HCT116 (cell line): ENCODE data around the gene G6PC3. TPM values are rescaled to one million over a fixed set of nuclear protein-coding genes. Genes with fewer than 3 reads are reported as not detected.

Source experiments
- ATAC-seq: fragments of 200-7000 bp; cut with Tn5 transposase; 2 replicates; pipeline ENCODE4 v1.9.1; 2020; ENCODE audit warnings: mild to moderate bottlenecking, moderate library complexity
- BruUV-seq: library from RNA; stranded (reverse); fragments of 400-500 nt; replicated peaks from 2 replicates; lab custom pipeline; 2021; lab: Mats Ljungman, UMichigan
- CTCF ChIA-PET: fragments of 300-600 bp; sonication (Branson Sonifier 250); formaldehyde crosslinking; loops from one replicate; lab custom pipeline; 2021; ENCODE audit warnings: antibody characterized with exemption; lab: Charles Lee
- POLR2A ChIA-PET: fragments of 300-600, 350-600 bp; sonication (Branson Sonifier 250); formaldehyde crosslinking; loops from one replicate; lab custom pipeline; 2021; ENCODE audit warnings: antibody characterized with exemption; lab: Charles Lee
- RAD21 ChIA-PET, 2 experiments: fragments of 300-600 bp; sonication (Branson Sonifier 250); formaldehyde crosslinking; loops; one replicate each; lab custom pipeline; 2023; ENCODE audit warnings: low total read pairs in 2 of 2; ENCODE audit not compliant: uncharacterized antibody in 2 of 2, unreplicated experiment in 2 of 2, low non-redundant PET in 1 of 2; lab: Charles Lee
- DNase-seq: peaks from one replicate; pipeline ENCODE4 v3.0.0-alpha.2; 2010; ENCODE audit warnings: low read depth, low spot score
- H2AFZ ChIP-seq: fragments of 200-600 bp; shearing (Covaris generic), sonication (generic); 2 replicates; pipeline ENCODE4 v1.6.1; 2017; ENCODE audit warnings: low read depth, mixed run types, mixed read lengths, antibody characterized with exemption, low read length; ENCODE audit not compliant: poor library complexity, severe bottlenecking
- H3K27ac ChIP-seq: 2 replicates; pipeline ENCODE4 v1.5.1; 2012; ENCODE audit warnings: low read depth, low read length
- H3K27me3 ChIP-seq: fragments of 200-600 bp; sonication (generic); 2 replicates; pipeline ENCODE4 v1.6.1; 2016; ENCODE audit warnings: mixed run types, low read length, mixed read lengths; ENCODE audit not compliant: insufficient read depth
- H3K36me3 ChIP-seq, 2 experiments: fragments of 200-500 bp in 1 of 2; fragments of 200-600 bp in 1 of 2; sonication (Bioruptor generic) in 1 of 2; sonication (generic) in 1 of 2; 2 replicates each; pipeline versions ENCODE4 v1.5.1 to v1.6.1; 2014 to 2016; ENCODE audit warnings: low read length in 2 of 2, inconsistent platforms in 1 of 2, mixed read lengths in 1 of 2, mixed run types in 1 of 2; ENCODE audit not compliant: insufficient read depth in 2 of 2, control insufficient read depth in 1 of 2
- H3K4me1 ChIP-seq, 2 experiments: fragments of 200-600 bp in 1 of 2; sonication (generic) in 1 of 2; 2 replicates each; pipeline versions ENCODE4 v1.5.1 to v1.6.1; 2012 to 2017; ENCODE audit warnings: low read length in 2 of 2, inconsistent platforms in 1 of 2, mild to moderate bottlenecking in 1 of 2, mixed read lengths in 1 of 2, mixed run types in 1 of 2, moderate library complexity in 1 of 2; ENCODE audit not compliant: insufficient read depth in 2 of 2, control insufficient read depth in 1 of 2
- H3K4me2 ChIP-seq: fragments of 200-600 bp; sonication (generic); 2 replicates; pipeline ENCODE4 v1.6.1; 2017; ENCODE audit warnings: mixed run types, low read length, mixed read lengths
- H3K4me3 ChIP-seq, 2 experiments: fragments of 200-600 bp in 1 of 2; sonication (generic) in 1 of 2; replicated peaks in 1 of 2; 2 replicates each; pipeline ENCODE4 v1.5.1; 2011 to 2016; ENCODE audit warnings: low read length in 2 of 2, control low read depth in 1 of 2, low read depth in 1 of 2, mild to moderate bottlenecking in 1 of 2, mixed read lengths in 1 of 2, mixed run types in 1 of 2
- H3K79me2 ChIP-seq: fragments of 200-600 bp; sonication (generic); 2 replicates; pipeline ENCODE4 v1.6.1; 2017; ENCODE audit warnings: mild to moderate bottlenecking, mixed run types, low read length, moderate library complexity, mixed read lengths; ENCODE audit not compliant: insufficient read depth
- H3K9ac ChIP-seq: fragments of 200-600 bp; sonication (generic); 2 replicates; pipeline ENCODE4 v1.6.1; 2016; ENCODE audit warnings: low read length, mixed read lengths
- H3K9me2 ChIP-seq: fragments of 200-600 bp; sonication (generic), shearing (Covaris generic); 2 replicates; pipeline ENCODE4 v1.6.1; 2017; ENCODE audit warnings: mixed run types, mild to moderate bottlenecking, moderate library complexity; ENCODE audit not compliant: insufficient read depth
- H3K9me3 ChIP-seq, 2 experiments: fragments of 200-500 bp in 1 of 2; fragments of 200-600 bp in 1 of 2; sonication (Bioruptor generic) in 1 of 2; sonication (generic) in 1 of 2; 2 replicates each; pipeline ENCODE4 v1.6.1; 2014 to 2017; ENCODE audit warnings: low read length in 2 of 2, mixed read lengths in 2 of 2, inconsistent platforms in 1 of 2, low read depth in 1 of 2, mild to moderate bottlenecking in 1 of 2, mixed run types in 1 of 2, moderate library complexity in 1 of 2; ENCODE audit not compliant: control insufficient read depth in 1 of 2, insufficient read depth in 1 of 2
- H4K20me1 ChIP-seq: fragments of 200-600 bp; sonication (generic), shearing (Covaris generic); 2 replicates; pipeline ENCODE4 v1.6.1; 2017; ENCODE audit warnings: mixed run types, mild to moderate bottlenecking, moderate library complexity; ENCODE audit not compliant: insufficient read depth
- CBX3 ChIP-seq: IDR thresholded peaks from 2 replicates; pipeline ENCODE4 v1.6.1; 2012; ENCODE audit warnings: low read depth
- EGR1 ChIP-seq: IDR thresholded peaks from 2 replicates; pipeline ENCODE4 v1.6.1; 2012; ENCODE audit warnings: low read depth
- EZH2 ChIP-seq: fragments of 200-600 bp; sonication (generic); IDR thresholded peaks from 2 replicates; pipeline ENCODE4 v1.6.1; 2017; ENCODE audit warnings: antibody characterized with exemption, mixed run types
- JUND ChIP-seq: IDR thresholded peaks from 2 replicates; pipeline ENCODE4 v1.6.1; 2012
- MAX ChIP-seq: IDR thresholded peaks from 2 replicates; pipeline ENCODE4 v1.6.1; 2012
- POLR2A ChIP-seq: IDR thresholded peaks from 2 replicates; pipeline ENCODE4 v1.7.0; 2011; ENCODE audit warnings: borderline replicate concordance; ENCODE audit not compliant: insufficient read depth, insufficient read length; ENCODE audit errors: extremely low read depth
- RAD21 ChIP-seq: IDR thresholded peaks from 2 replicates; pipeline ENCODE4 v1.6.1; 2012; ENCODE audit warnings: low read depth, mild to moderate bottlenecking
- intact Hi-C: fragments of 100-400 bp; cut with micrococcal nuclease; formaldehyde crosslinking; loops from 2 replicates; pipeline ENCODE4 v1.10.0; 2022
- total RNA-seq: library from RNA; stranded (reverse); gene quantifications from one replicate; pipeline ENCODE4 v1.2.1, GENCODE V29; 2021; ENCODE audit not compliant: unreplicated experiment
- TF ChIP-seq, protein P1 (sequence below): IDR thresholded peaks from 2 replicates; pipeline ENCODE4 v1.6.1; 2012; ENCODE audit warnings: low read depth

G6PC3 gene
- total RNA-seq, 1 experiment from 2014 or later = 50.6 TPM

GRCh38 chr17:44118427-44119050 lies 48.0 kb downstream of the G6PC3 start:
- no peak for TF ChIP-seq RAD21
- no peak for TF ChIP-seq EGR1
- TF ChIP-seq, protein P1, sequence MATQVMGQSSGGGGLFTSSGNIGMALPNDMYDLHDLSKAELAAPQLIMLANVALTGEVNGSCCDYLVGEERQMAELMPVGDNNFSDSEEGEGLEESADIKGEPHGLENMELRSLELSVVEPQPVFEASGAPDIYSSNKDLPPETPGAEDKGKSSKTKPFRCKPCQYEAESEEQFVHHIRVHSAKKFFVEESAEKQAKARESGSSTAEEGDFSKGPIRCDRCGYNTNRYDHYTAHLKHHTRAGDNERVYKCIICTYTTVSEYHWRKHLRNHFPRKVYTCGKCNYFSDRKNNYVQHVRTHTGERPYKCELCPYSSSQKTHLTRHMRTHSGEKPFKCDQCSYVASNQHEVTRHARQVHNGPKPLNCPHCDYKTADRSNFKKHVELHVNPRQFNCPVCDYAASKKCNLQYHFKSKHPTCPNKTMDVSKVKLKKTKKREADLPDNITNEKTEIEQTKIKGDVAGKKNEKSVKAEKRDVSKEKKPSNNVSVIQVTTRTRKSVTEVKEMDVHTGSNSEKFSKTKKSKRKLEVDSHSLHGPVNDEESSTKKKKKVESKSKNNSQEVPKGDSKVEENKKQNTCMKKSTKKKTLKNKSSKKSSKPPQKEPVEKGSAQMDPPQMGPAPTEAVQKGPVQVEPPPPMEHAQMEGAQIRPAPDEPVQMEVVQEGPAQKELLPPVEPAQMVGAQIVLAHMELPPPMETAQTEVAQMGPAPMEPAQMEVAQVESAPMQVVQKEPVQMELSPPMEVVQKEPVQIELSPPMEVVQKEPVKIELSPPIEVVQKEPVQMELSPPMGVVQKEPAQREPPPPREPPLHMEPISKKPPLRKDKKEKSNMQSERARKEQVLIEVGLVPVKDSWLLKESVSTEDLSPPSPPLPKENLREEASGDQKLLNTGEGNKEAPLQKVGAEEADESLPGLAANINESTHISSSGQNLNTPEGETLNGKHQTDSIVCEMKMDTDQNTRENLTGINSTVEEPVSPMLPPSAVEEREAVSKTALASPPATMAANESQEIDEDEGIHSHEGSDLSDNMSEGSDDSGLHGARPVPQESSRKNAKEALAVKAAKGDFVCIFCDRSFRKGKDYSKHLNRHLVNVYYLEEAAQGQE = no peak
- TF ChIP-seq POLR2A = no peak
- no peak for TF ChIP-seq EZH2
- TF ChIP-seq MAX = no peak
- TF ChIP-seq CBX3 = no peak
- no peak for TF ChIP-seq JUND
- POLR2A ChIA-PET = no interaction called here
- CTCF ChIA-PET = no interaction called here
- Histone ChIP-seq H3K27me3 (no peaks in the 10 kb centered on the region), H3K79me2 (peaks cover 8% of the 10 kb centered on the region; the same call in 1 of the 2 replicates), H3K36me3 (no peaks in the 10 kb centered on the region), H3K4me3 (no peak overlapping the region), H3K9ac (no peak overlapping the region), H3K27ac (no peak overlapping the region), H4K20me1 (no peaks in the 10 kb centered on the region), H3K9me3 (no peaks in the 10 kb centered on the region), H3K9me2 (no peaks in the 10 kb centered on the region), H3K4me2 (no peak overlapping the region), H3K4me1 (peaks cover 9 to 35% of the 10 kb centered on the region in 2 experiments; a peak in 3 of 4 replicates), H2AFZ (no peak overlapping the region)
- intact Hi-C loops = loop anchor here (5.0 kb wide), 1 partner anchor 36 kb away; no protein-coding TSS in a partner anchor
- RAD21 ChIA-PET = no interaction called here
- BruUV-seq = no TSS peak
- ATAC-seq (no peak), DNase-seq (no peak)
